HEK293 (cell line): ENCODE data around the gene RIMBP3C.

Experiments used
- EGR2 ChIP-seq: fragments of 450-650 bp; formaldehyde crosslinking; IDR thresholded peaks from 2 replicates; pipeline ENCODE4 v1.5.1; 2016; ENCODE audit warnings: low read depth, missing biosample characterization, missing genetic modification characterization
- GLI2 ChIP-seq: fragments of 450-650 bp; formaldehyde crosslinking; IDR thresholded peaks from 2 replicates; pipeline ENCODE4; 2017; ENCODE audit warnings: missing biosample characterization, missing genetic modification characterization, low read depth, borderline replicate concordance
- HIC1 ChIP-seq: fragments of 450-650 bp; formaldehyde crosslinking; IDR thresholded peaks from 2 replicates; pipeline ENCODE4 v1.5.1; 2016; ENCODE audit warnings: missing biosample characterization, missing genetic modification characterization
- HOXC10 ChIP-seq: sonication (generic); formaldehyde crosslinking; IDR thresholded peaks from 2 replicates; pipeline ENCODE4 v1.8.1; 2023; ENCODE audit warnings: mild to moderate bottlenecking, missing genetic modification reagents
- IKZF3 ChIP-seq: fragments of 450-650 bp; IDR thresholded peaks from 2 replicates; pipeline ENCODE4 v1.5.0; 2018; ENCODE audit warnings: missing biosample characterization, mild to moderate bottlenecking, missing genetic modification characterization, moderate library complexity
- KLF17 ChIP-seq: fragments of 450-650 bp; formaldehyde crosslinking; IDR thresholded peaks from 2 replicates; pipeline ENCODE4 v1.5.1; 2016; ENCODE audit warnings: missing biosample characterization, missing genetic modification characterization
- PRDM1 ChIP-seq: fragments of 450-650 bp; formaldehyde crosslinking; IDR thresholded peaks from 2 replicates; pipeline ENCODE4; 2016; ENCODE audit warnings: missing biosample characterization, missing genetic modification characterization
- PRDM10 ChIP-seq: fragments of 450-650 bp; formaldehyde crosslinking; IDR thresholded peaks from 2 replicates; pipeline ENCODE4 v1.5.1; 2016; ENCODE audit warnings: missing biosample characterization, missing genetic modification characterization
- REPIN1 ChIP-seq: fragments of 450-650 bp; formaldehyde crosslinking; IDR thresholded peaks from 2 replicates; pipeline ENCODE4 v1.5.1; 2017; ENCODE audit warnings: missing biosample characterization, missing genetic modification characterization, low read depth
- ZBTB11 ChIP-seq: fragments of 450-650 bp; formaldehyde crosslinking; conservative IDR thresholded peaks from 2 replicates; pipeline ENCODE4 v1.5.1; 2016; ENCODE audit warnings: low read depth, missing biosample characterization, missing genetic modification characterization
- ZBTB26 ChIP-seq: fragments of 450-650 bp; formaldehyde crosslinking; optimal IDR thresholded peaks from 2 replicates; pipeline ENCODE3; 2016; ENCODE audit warnings: missing biosample characterization, mild to moderate bottlenecking, missing genetic modification characterization
- ZNF133 ChIP-seq: fragments of 450-650 bp; formaldehyde crosslinking; IDR thresholded peaks from 2 replicates; pipeline ENCODE4 v1.5.1; 2016; ENCODE audit warnings: missing biosample characterization, missing genetic modification characterization
- ZNF223 ChIP-seq: fragments of 450-650 bp; formaldehyde crosslinking; IDR thresholded peaks from 2 replicates; pipeline ENCODE4 v1.5.1; 2016; ENCODE audit warnings: missing biosample characterization, missing genetic modification characterization
- ZNF239 ChIP-seq: fragments of 450-650 bp; formaldehyde crosslinking; IDR thresholded peaks from 2 replicates; pipeline ENCODE4 v1.5.1; 2016; ENCODE audit warnings: missing biosample characterization, missing genetic modification characterization
- ZNF24 ChIP-seq: fragments of 450-650 bp; formaldehyde crosslinking; IDR thresholded peaks from 2 replicates; pipeline ENCODE4 v1.5.1; 2016; ENCODE audit warnings: missing biosample characterization, missing genetic modification characterization
- ZNF426 ChIP-seq: fragments of 450-650 bp; formaldehyde crosslinking; IDR thresholded peaks from 2 replicates; pipeline ENCODE4 v1.5.1; 2017; ENCODE audit warnings: missing biosample characterization, missing genetic modification characterization, mild to moderate bottlenecking, inconsistent platforms, moderate library complexity
- ZNF521 ChIP-seq: fragments of 450-650 bp; formaldehyde crosslinking; IDR thresholded peaks from 2 replicates; pipeline ENCODE4 v1.5.1; 2017; ENCODE audit warnings: missing biosample characterization, mild to moderate bottlenecking, missing genetic modification characterization
- ZNF585B ChIP-seq: fragments of 450-650 bp; formaldehyde crosslinking; IDR thresholded peaks from 2 replicates; pipeline ENCODE4 v1.5.1; 2016; ENCODE audit warnings: missing biosample characterization, missing genetic modification characterization
- ZNF610 ChIP-seq: fragments of 450-650 bp; formaldehyde crosslinking; IDR thresholded peaks from 2 replicates; pipeline ENCODE4 v1.5.1; 2016; ENCODE audit warnings: missing biosample characterization, missing genetic modification characterization, borderline replicate concordance
- ZNF621 ChIP-seq: fragments of 450-650 bp; formaldehyde crosslinking; IDR thresholded peaks from 2 replicates; pipeline ENCODE4 v1.5.1; 2017; ENCODE audit warnings: missing biosample characterization, missing genetic modification characterization
- ZNF664 ChIP-seq: fragments of 450-650 bp; formaldehyde crosslinking; IDR thresholded peaks from 2 replicates; pipeline ENCODE4 v1.5.1; 2016; ENCODE audit warnings: missing biosample characterization, missing genetic modification characterization
- ZNF704 ChIP-seq: fragments of 450-650 bp; formaldehyde crosslinking; IDR thresholded peaks from 2 replicates; pipeline ENCODE4 v1.5.1; 2016; ENCODE audit warnings: missing biosample characterization, missing genetic modification characterization
- ZNF76 ChIP-seq: fragments of 450-650 bp; formaldehyde crosslinking; IDR thresholded peaks from 2 replicates; pipeline ENCODE4; 2016; ENCODE audit warnings: low read depth, missing biosample characterization, missing genetic modification characterization, borderline replicate concordance
- ZNF777 ChIP-seq: fragments of 450-650 bp; formaldehyde crosslinking; IDR thresholded peaks from 2 replicates; pipeline ENCODE4 v1.5.1; 2017; ENCODE audit warnings: missing biosample characterization, missing genetic modification characterization, borderline replicate concordance
- ZSCAN23 ChIP-seq: fragments of 450-650 bp; formaldehyde crosslinking; IDR thresholded peaks from 2 replicates; pipeline ENCODE4 v1.5.1; 2016; ENCODE audit warnings: missing biosample characterization, missing genetic modification characterization
- ZXDB ChIP-seq: fragments of 450-650 bp; formaldehyde crosslinking; IDR thresholded peaks from 2 replicates; pipeline ENCODE4 v1.5.1; 2016; ENCODE audit warnings: missing biosample characterization, missing genetic modification characterization

Gene RIMBP3C

GRCh38 chr22:21567456-21568346 lies 16.4 kb upstream of the RIMBP3C start, which contains the start of gene UBE2L3 (continued):
- peak; percentile 95 for TF ChIP-seq ZSCAN23
- peak; percentile 27; the same call in 1 of the 2 replicates for TF ChIP-seq PRDM10
- TF ChIP-seq PRDM1 (tag by site-specific recombination), result no peak
- peak; percentile 88 for TF ChIP-seq EGR2 (tag by site-specific recombination)
- 0 out of 2 replicates have a peak, but pooled peaks have one; percentile 6 for TF ChIP-seq ZNF585B (tag by site-specific recombination)
- no peak for TF ChIP-seq ZNF664 (tag by site-specific recombination)
- TF ChIP-seq REPIN1 (tag by site-specific recombination), result no peak; the same call in 1 of the 2 replicates
- peak; percentile 80 for TF ChIP-seq ZBTB26 (tag by site-specific recombination)
- no peak for TF ChIP-seq ZNF610 (tag by site-specific recombination)
- TF ChIP-seq HIC1, result peak; percentile 50; the same call in 1 of the 2 replicates
- no peak for TF ChIP-seq HOXC10
- no peak for TF ChIP-seq ZNF621 (tag by site-specific recombination)
- TF ChIP-seq ZNF704, result no peak
- TF ChIP-seq GLI2 (tag by site-specific recombination), result no peak
- peak; percentile 96 for TF ChIP-seq ZNF24 (tag by site-specific recombination)
- TF ChIP-seq KLF17 (tag by site-specific recombination), result peak; percentile 70; the same call in 1 of the 2 replicates
- no peak; the same call in 1 of the 2 replicates for TF ChIP-seq IKZF3 (tag by site-specific recombination)
- no peak for TF ChIP-seq ZNF521 (tag by site-specific recombination)
- no peak for TF ChIP-seq ZNF223 (tag by site-specific recombination)
- TF ChIP-seq ZNF76, result peak; percentile 95
- TF ChIP-seq ZNF133, result no peak
- no peak for TF ChIP-seq ZNF239 (tag by site-specific recombination)
- TF ChIP-seq ZBTB11, result peak; percentile 44; the same call in 1 of the 2 replicates
- no peak for TF ChIP-seq ZNF426 (tag by site-specific recombination)
- TF ChIP-seq ZXDB (tag by site-specific recombination), result peak; percentile 94
- TF ChIP-seq ZNF777 (tag by site-specific recombination), result no peak; the same call in 1 of the 2 replicates
